ENCODE data around the gene ERICH2.

- TF ChIP-seq POLR2A (IDR thresholded peaks at IDR 0.05; ENCODE audit: low read depth, low read length), result no peak
- TF ChIP-seq POLR2AphosphoS5 (IDR thresholded peaks at IDR 0.05; ENCODE audit: low read depth, low read length), result no peak
- TF ChIP-seq TAF1 (IDR thresholded peaks at IDR 0.05; ENCODE audit: borderline replicate concordance, low read depth, low read length), result no peak
Measured at GRCh38 chr2:170742000-170742399, 28.2 kb upstream of the ERICH2 start.
